HepG2 (cell line): ENCODE results near the gene NFYC. TPM values are rescaled to one million over a fixed set of nuclear protein-coding genes. Genes with fewer than 3 reads are reported as not detected.
A peak's percentile ranks its signal among the peaks of the same experiment; 100 is the strongest.

Experiments used
- AKNA ChIP-seq: sonication (generic); formaldehyde crosslinking; IDR thresholded peaks from 2 replicates; pipeline ENCODE4 v1.4.0; 2020; ENCODE audit warnings: missing genetic modification reagents, borderline replicate concordance
- EP300 ChIP-seq, 3 experiments: sonication (generic) in 1 of 3; formaldehyde crosslinking in 1 of 3; IDR thresholded peaks; 2 replicates each; pipeline versions ENCODE4 v1.5.1 to v1.6.1; 2011 to 2020; ENCODE audit warnings: low read depth in 2 of 3, low read length in 2 of 3, borderline replicate concordance in 1 of 3, improper control_type of control experiment in 1 of 3, mild to moderate bottlenecking in 1 of 3, missing genetic modification reagents in 1 of 3, moderate library complexity in 1 of 3
- MXI1 ChIP-seq: IDR thresholded peaks from 3 replicates; pipeline ENCODE4 v1.6.1; 2012; ENCODE audit warnings: low read depth, low read length, inconsistent platforms, borderline replicate concordance
- NONO ChIP-seq, 2 experiments: fragments of 450-650 bp in 1 of 2; sonication (generic) in 1 of 2; formaldehyde crosslinking in 1 of 2; IDR thresholded peaks in 1 of 2; conservative IDR thresholded peaks in 1 of 2; 2 replicates each; pipeline versions ENCODE4 v1.6.1 to v1.8.0; 2017 to 2022; ENCODE audit warnings: mild to moderate bottlenecking in 1 of 2, missing genetic modification reagents in 1 of 2, moderate library complexity in 1 of 2
- NR2C2 ChIP-seq: sonication (generic); formaldehyde crosslinking; IDR thresholded peaks from 2 replicates; pipeline ENCODE4 v1.4.0; 2020; ENCODE audit warnings: missing genetic modification reagents, mild to moderate bottlenecking, moderate library complexity, borderline replicate concordance
- NR2F1 ChIP-seq, 2 experiments: fragments of 450-650 bp in 1 of 2; formaldehyde crosslinking in 1 of 2; IDR thresholded peaks; 2 replicates each; pipeline versions ENCODE4 v1.5.0 to v1.6.1; 2016 to 2020; ENCODE audit warnings: mild to moderate bottlenecking in 1 of 2, missing compliant biosample characterization in 1 of 2, missing genetic modification reagents in 1 of 2, moderate library complexity in 1 of 2
- TBX3 ChIP-seq: fragments of 450-650 bp; IDR thresholded peaks from 2 replicates; pipeline ENCODE4 v1.6.1; 2017; ENCODE audit warnings: antibody characterized with exemption, mild to moderate bottlenecking, inconsistent platforms, borderline replicate concordance
- USF2 ChIP-seq, 2 experiments: sonication (generic) in 1 of 2; formaldehyde crosslinking in 1 of 2; IDR thresholded peaks; 2 replicates each; pipeline versions ENCODE4 v1.5.1 to v1.6.1; 2011 to 2020; ENCODE audit warnings: borderline replicate concordance in 1 of 2, low read depth in 1 of 2, low read length in 1 of 2, mild to moderate bottlenecking in 1 of 2, missing genetic modification reagents in 1 of 2, moderate library complexity in 1 of 2
- ZNF337 ChIP-seq: sonication (generic); formaldehyde crosslinking; IDR thresholded peaks from 2 replicates; pipeline ENCODE4 v1.5.1; 2020; ENCODE audit warnings: missing genetic modification reagents, low read depth, mild to moderate bottlenecking, borderline replicate concordance
- ZNF562 ChIP-seq: sonication (generic); formaldehyde crosslinking; IDR thresholded peaks from 2 replicates; pipeline ENCODE4 v1.8.0; 2022; ENCODE audit warnings: missing genetic modification reagents, borderline replicate concordance
- polyA plus RNA-seq, 8 experiments: library from polyadenylated mRNA; depleted of rRNA in 3 of 8; stranded (reverse) in 7 of 8; unstranded in 1 of 8; fragments of >200 nt; fragmentation: Illumina TruSeq in 4 of 8; extraction: Trizol in 4 of 8; gene quantifications; 2 replicates each; pipeline versions ENCODE4 v1.2.1 to v1.2.3, GENCODE V29; 2011 to 2016; ENCODE audit warnings: low read depth in 4 of 8, missing spikeins in 1 of 8, mixed read lengths in 1 of 8; ENCODE audit not compliant: insufficient read depth in 1 of 8
- total RNA-seq, 5 experiments: library from RNA; depleted of rRNA; stranded (reverse); fragments of >200 nt; fragmentation: Illumina TruSeq; extraction: Trizol; gene quantifications; 2 replicates each; pipeline ENCODE4 v1.2.3, GENCODE V29; 2016; ENCODE audit warnings: low read depth in 1 of 5
- TF ChIP-seq, protein P1 (sequence below): sonication (generic); formaldehyde crosslinking; IDR thresholded peaks from 2 replicates; pipeline ENCODE4 v1.4.0; 2020; ENCODE audit warnings: missing genetic modification reagents; ENCODE audit errors: not compliant biosample characterization

The NFYC gene
- total and polyA plus RNA-seq, 2 of the 13 experiments (the other 11 are each of a cell fraction or from before 2014, with no cell fraction given): 33.9 to 73.7 TPM

DNA sequence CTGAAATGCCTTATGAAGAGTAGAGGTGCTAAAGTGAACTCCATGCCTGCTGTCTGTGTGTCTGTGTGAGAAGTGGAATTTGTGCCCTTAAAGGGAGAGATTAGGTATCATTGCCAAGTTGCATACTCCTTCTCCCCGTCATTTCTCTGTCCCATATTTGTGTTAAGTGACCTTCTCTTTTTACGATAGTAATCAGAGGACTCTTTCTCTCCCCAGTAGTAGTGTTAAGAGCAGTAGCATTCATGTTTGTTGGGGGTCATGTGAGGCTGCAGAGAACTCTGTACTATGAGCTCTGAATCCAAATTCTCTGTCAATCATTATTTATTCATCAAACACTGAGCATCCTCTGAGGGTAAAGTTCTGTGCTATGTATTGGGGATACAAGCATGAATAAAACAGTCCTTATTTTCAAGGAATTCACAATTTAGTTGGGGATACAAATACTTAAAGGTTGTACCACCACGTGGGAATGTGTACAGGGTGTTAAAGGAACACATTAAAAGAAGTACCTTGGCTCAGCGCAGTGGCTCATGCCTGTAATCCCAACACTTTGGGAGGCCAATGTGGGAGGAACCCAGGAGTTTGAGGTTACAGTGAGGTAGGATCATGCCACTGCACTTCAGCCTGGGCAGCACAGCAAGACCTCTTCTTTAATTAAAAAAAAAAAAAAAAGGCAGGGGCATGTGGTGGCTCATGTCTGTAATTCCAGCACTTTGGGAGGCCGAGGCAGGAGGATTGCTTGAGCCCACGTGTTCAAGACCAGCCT is 67.3 kb downstream of the NFYC start (continued):
- TF ChIP-seq MXI1 (peak; percentile 33; the same call in 1 of the 3 replicates), ZNF337 (CRISPR knock-in tag) (0 out of 2 replicates have a peak, but pooled peaks have one; percentile 53), NR2C2 (peak; percentile 44), AKNA (CRISPR knock-in tag) (no peak), NR2F1 (CRISPR knock-in tag; IDR thresholded peaks at IDR 0.05) (0 out of 4 replicates have a peak, but pooled peaks of 1 of the 2 experiments have one; percentile 10), NONO (IDR thresholded peaks at IDR 0.05) (no peak), NONO (CRISPR knock-in tag; conservative IDR thresholded peaks at IDR 0.05) (no peak; the same call in 1 of the 2 replicates), TBX3 (peak; percentile 18; the same call in 1 of the 2 replicates), ZNF562 (CRISPR knock-in tag) (no peak), USF2 (IDR thresholded peaks at IDR 0.05; ENCODE audit: low read depth, low read length) (no peak; the same call in 1 of the 2 replicates), USF2 (CRISPR knock-in tag; IDR thresholded peaks at IDR 0.05; ENCODE audit: borderline replicate concordance) (peak; percentile 72; the same call in 1 of the 2 replicates), EP300 (IDR thresholded peaks at IDR 0.05; ENCODE audit: low read depth in 2 of 2, low read length in 2 of 2) (peak in 1 of 2 experiments; percentile 83; a peak in 3 of 4 replicates), EP300 (CRISPR knock-in tag; IDR thresholded peaks at IDR 0.05; ENCODE audit: borderline replicate concordance) (no peak)
- TF ChIP-seq, protein P1, sequence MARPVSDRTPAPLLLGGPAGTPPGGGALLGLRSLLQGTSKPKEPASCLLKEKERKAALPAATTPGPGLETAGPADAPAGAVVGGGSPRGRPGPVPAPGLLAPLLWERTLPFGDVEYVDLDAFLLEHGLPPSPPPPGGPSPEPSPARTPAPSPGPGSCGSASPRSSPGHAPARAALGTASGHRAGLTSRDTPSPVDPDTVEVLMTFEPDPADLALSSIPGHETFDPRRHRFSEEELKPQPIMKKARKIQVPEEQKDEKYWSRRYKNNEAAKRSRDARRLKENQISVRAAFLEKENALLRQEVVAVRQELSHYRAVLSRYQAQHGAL (CRISPR knock-in tag): no peak
